OCI-LY1 (cell line): ENCODE measurements around the gene LINGO3.

Experiments used
- CTCF ChIP-seq: fragments of 200-600 bp; sonication (generic), shearing (Covaris generic); IDR thresholded peaks from 2 replicates; pipeline ENCODE4 v1.5.1; 2017; ENCODE audit warnings: mild to moderate bottlenecking, antibody characterized with exemption, low read length, moderate library complexity, mixed read lengths
- EZH2 ChIP-seq: fragments of 200-600 bp; sonication (generic), shearing (Covaris generic); IDR thresholded peaks from 2 replicates; pipeline ENCODE4 v1.8.0; 2017; ENCODE audit warnings: borderline replicate concordance, mixed run types, mild to moderate bottlenecking, antibody characterized with exemption, low read length, moderate library complexity, mixed read lengths

GRCh38 chr19:2354670-2355069 lies 46.7 kb upstream of the LINGO3 start:
- TF ChIP-seq CTCF (no peak), EZH2 (no peak)
